HepG2 (cell line): ENCODE data around the gene PRKAR1A. TPM values are rescaled to one million over a fixed set of nuclear protein-coding genes. Genes with fewer than 3 reads are reported as not detected.

Source experiments
- CCDC6 ChIP-seq: sonication (generic); formaldehyde crosslinking; IDR thresholded peaks from 2 replicates; pipeline ENCODE4 v1.8.1; 2022; ENCODE audit warnings: mild to moderate bottlenecking, missing genetic modification reagents, moderate library complexity
- HMG20A ChIP-seq: IDR thresholded peaks from 2 replicates; pipeline ENCODE4 v1.6.1; 2016; ENCODE audit warnings: borderline replicate concordance
- HNRNPH1 ChIP-seq: fragments of 200-400 bp; formaldehyde crosslinking; optimal IDR thresholded peaks from 2 replicates; pipeline ENCODE3; 2017; ENCODE audit warnings: mild to moderate bottlenecking, low read depth, low read length
- ISX ChIP-seq: sonication (generic); formaldehyde crosslinking; conservative IDR thresholded peaks from 2 replicates; pipeline ENCODE4 v1.5.0; 2020; ENCODE audit warnings: missing genetic modification reagents
- MED1 ChIP-seq: sonication (generic); formaldehyde crosslinking; IDR thresholded peaks from 2 replicates; pipeline ENCODE4 v1.4.0; 2020; ENCODE audit warnings: missing genetic modification reagents
- MXI1 ChIP-seq: IDR thresholded peaks from 3 replicates; pipeline ENCODE4 v1.6.1; 2012; ENCODE audit warnings: low read depth, low read length, inconsistent platforms, borderline replicate concordance
- SOX6 ChIP-seq, 2 experiments: fragments of 450-650 bp in 1 of 2; sonication (generic) in 1 of 2; formaldehyde crosslinking in 1 of 2; IDR thresholded peaks; 2 replicates each; pipeline versions ENCODE4 v1.4.0 to v1.6.1; 2017 to 2020; ENCODE audit warnings: antibody characterized with exemption in 1 of 2, mild to moderate bottlenecking in 1 of 2, missing genetic modification reagents in 1 of 2
- ZNF678 ChIP-seq: sonication (generic); formaldehyde crosslinking; IDR thresholded peaks from 2 replicates; pipeline ENCODE4 v1.4.0; 2020; ENCODE audit warnings: mild to moderate bottlenecking, missing genetic modification reagents
- ZNF746 ChIP-seq: sonication (generic); formaldehyde crosslinking; IDR thresholded peaks from 2 replicates; pipeline ENCODE4 v1.8.0; 2022; ENCODE audit warnings: mild to moderate bottlenecking, missing genetic modification reagents
- polyA plus RNA-seq, 8 experiments: library from polyadenylated mRNA; depleted of rRNA in 3 of 8; stranded (reverse) in 7 of 8; unstranded in 1 of 8; fragments of >200 nt; fragmentation: Illumina TruSeq in 4 of 8; extraction: Trizol in 4 of 8; gene quantifications; 2 replicates each; pipeline versions ENCODE4 v1.2.1 to v1.2.3, GENCODE V29; 2011 to 2016; ENCODE audit warnings: low read depth in 4 of 8, missing spikeins in 1 of 8, mixed read lengths in 1 of 8; ENCODE audit not compliant: insufficient read depth in 1 of 8
- total RNA-seq, 5 experiments: library from RNA; depleted of rRNA; stranded (reverse); fragments of >200 nt; fragmentation: Illumina TruSeq; extraction: Trizol; gene quantifications; 2 replicates each; pipeline ENCODE4 v1.2.3, GENCODE V29; 2016; ENCODE audit warnings: low read depth in 1 of 5
- TF ChIP-seq, protein P1 (sequence below): sonication (generic); formaldehyde crosslinking; IDR thresholded peaks from 2 replicates; pipeline ENCODE4 v1.4.0; 2020; ENCODE audit warnings: mild to moderate bottlenecking, missing genetic modification reagents
- TF ChIP-seq, protein P2 (sequence below): sonication (generic); formaldehyde crosslinking; IDR thresholded peaks from 2 replicates; pipeline ENCODE4 v1.8.1; 2022; ENCODE audit warnings: low read depth, mild to moderate bottlenecking, missing genetic modification reagents
- TF ChIP-seq, protein P3 (sequence below): sonication (generic); formaldehyde crosslinking; IDR thresholded peaks from 2 replicates; pipeline ENCODE4 v1.4.0; 2020; ENCODE audit warnings: mild to moderate bottlenecking, missing genetic modification reagents
- TF ChIP-seq, protein P4 (sequence below): sonication (generic); formaldehyde crosslinking; IDR thresholded peaks from 2 replicates; pipeline ENCODE4 v1.4.0; 2020; ENCODE audit warnings: missing genetic modification reagents

PRKAR1A gene
- total and polyA plus RNA-seq, 2 of the 13 experiments (the other 11 are each of a cell fraction or from before 2014, with no cell fraction given) = 265 to 266 TPM

DNA sequence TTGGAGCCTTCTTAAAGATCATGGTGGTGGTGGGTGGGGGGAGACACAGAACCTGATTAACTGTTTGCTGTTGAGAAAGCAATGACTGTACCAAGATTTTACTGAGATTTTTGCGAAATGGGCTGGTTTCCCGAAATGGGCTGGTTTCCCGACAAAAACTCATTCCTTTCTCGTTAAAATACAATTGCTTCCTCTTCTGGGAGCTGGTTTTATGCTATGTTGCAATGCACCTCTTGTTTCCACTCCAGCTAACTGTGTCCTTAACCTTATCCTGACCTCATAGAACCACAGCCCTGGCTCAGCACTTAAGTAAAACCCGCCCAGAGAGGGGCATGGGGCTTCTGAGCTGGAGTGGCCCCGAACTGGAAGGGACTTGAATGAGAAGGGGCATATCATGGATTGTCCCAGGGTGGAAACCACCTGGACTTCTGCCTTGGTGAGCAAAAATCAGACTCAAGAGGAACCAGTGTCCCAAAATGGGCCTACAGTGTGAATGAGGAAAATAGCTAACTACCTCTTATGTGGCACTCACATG, 68.1 kb downstream of the PRKAR1A start (continued):
- TF ChIP-seq, protein P1, sequence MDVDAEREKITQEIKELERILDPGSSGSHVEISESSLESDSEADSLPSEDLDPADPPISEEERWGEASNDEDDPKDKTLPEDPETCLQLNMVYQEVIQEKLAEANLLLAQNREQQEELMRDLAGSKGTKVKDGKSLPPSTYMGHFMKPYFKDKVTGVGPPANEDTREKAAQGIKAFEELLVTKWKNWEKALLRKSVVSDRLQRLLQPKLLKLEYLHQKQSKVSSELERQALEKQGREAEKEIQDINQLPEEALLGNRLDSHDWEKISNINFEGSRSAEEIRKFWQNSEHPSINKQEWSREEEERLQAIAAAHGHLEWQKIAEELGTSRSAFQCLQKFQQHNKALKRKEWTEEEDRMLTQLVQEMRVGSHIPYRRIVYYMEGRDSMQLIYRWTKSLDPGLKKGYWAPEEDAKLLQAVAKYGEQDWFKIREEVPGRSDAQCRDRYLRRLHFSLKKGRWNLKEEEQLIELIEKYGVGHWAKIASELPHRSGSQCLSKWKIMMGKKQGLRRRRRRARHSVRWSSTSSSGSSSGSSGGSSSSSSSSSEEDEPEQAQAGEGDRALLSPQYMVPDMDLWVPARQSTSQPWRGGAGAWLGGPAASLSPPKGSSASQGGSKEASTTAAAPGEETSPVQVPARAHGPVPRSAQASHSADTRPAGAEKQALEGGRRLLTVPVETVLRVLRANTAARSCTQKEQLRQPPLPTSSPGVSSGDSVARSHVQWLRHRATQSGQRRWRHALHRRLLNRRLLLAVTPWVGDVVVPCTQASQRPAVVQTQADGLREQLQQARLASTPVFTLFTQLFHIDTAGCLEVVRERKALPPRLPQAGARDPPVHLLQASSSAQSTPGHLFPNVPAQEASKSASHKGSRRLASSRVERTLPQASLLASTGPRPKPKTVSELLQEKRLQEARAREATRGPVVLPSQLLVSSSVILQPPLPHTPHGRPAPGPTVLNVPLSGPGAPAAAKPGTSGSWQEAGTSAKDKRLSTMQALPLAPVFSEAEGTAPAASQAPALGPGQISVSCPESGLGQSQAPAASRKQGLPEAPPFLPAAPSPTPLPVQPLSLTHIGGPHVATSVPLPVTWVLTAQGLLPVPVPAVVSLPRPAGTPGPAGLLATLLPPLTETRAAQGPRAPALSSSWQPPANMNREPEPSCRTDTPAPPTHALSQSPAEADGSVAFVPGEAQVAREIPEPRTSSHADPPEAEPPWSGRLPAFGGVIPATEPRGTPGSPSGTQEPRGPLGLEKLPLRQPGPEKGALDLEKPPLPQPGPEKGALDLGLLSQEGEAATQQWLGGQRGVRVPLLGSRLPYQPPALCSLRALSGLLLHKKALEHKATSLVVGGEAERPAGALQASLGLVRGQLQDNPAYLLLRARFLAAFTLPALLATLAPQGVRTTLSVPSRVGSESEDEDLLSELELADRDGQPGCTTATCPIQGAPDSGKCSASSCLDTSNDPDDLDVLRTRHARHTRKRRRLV = 0 out of 2 replicates have a peak, but pooled peaks have one; percentile 29
- TF ChIP-seq CCDC6 (CRISPR knock-in tag) (peak; percentile 35; the same call in 1 of the 2 replicates), MED1 (CRISPR knock-in tag) (peak; percentile 83), ZNF678 (CRISPR knock-in tag) (no peak), ISX (no peak), ZNF746 (CRISPR knock-in tag) (no peak), HMG20A (CRISPR knock-in tag) (peak; percentile 86), MXI1 (peak; percentile 34; the same call in 1 of the 3 replicates), SOX6 (IDR thresholded peaks at IDR 0.05) (no peak), SOX6 (CRISPR knock-in tag; IDR thresholded peaks at IDR 0.05) (peak; percentile 97), HNRNPH1 (no peak)
- TF ChIP-seq, protein P2, sequence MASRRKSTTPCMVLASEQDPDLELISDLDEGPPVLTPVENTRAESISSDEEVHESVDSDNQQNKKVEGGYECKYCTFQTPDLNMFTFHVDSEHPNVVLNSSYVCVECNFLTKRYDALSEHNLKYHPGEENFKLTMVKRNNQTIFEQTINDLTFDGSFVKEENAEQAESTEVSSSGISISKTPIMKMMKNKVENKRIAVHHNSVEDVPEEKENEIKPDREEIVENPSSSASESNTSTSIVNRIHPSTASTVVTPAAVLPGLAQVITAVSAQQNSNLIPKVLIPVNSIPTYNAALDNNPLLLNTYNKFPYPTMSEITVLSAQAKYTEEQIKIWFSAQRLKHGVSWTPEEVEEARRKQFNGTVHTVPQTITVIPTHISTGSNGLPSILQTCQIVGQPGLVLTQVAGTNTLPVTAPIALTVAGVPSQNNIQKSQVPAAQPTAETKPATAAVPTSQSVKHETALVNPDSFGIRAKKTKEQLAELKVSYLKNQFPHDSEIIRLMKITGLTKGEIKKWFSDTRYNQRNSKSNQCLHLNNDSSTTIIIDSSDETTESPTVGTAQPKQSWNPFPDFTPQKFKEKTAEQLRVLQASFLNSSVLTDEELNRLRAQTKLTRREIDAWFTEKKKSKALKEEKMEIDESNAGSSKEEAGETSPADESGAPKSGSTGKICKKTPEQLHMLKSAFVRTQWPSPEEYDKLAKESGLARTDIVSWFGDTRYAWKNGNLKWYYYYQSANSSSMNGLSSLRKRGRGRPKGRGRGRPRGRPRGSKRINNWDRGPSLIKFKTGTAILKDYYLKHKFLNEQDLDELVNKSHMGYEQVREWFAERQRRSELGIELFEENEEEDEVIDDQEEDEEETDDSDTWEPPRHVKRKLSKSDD (CRISPR knock-in tag) = 0 out of 2 replicates have a peak, but pooled peaks have one; percentile 67
- TF ChIP-seq, protein P3, sequence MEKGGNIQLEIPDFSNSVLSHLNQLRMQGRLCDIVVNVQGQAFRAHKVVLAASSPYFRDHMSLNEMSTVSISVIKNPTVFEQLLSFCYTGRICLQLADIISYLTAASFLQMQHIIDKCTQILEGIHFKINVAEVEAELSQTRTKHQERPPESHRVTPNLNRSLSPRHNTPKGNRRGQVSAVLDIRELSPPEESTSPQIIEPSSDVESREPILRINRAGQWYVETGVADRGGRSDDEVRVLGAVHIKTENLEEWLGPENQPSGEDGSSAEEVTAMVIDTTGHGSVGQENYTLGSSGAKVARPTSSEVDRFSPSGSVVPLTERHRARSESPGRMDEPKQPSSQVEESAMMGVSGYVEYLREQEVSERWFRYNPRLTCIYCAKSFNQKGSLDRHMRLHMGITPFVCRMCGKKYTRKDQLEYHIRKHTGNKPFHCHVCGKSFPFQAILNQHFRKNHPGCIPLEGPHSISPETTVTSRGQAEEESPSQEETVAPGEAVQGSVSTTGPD (CRISPR knock-in tag) = peak; percentile 72
- TF ChIP-seq, protein P4, sequence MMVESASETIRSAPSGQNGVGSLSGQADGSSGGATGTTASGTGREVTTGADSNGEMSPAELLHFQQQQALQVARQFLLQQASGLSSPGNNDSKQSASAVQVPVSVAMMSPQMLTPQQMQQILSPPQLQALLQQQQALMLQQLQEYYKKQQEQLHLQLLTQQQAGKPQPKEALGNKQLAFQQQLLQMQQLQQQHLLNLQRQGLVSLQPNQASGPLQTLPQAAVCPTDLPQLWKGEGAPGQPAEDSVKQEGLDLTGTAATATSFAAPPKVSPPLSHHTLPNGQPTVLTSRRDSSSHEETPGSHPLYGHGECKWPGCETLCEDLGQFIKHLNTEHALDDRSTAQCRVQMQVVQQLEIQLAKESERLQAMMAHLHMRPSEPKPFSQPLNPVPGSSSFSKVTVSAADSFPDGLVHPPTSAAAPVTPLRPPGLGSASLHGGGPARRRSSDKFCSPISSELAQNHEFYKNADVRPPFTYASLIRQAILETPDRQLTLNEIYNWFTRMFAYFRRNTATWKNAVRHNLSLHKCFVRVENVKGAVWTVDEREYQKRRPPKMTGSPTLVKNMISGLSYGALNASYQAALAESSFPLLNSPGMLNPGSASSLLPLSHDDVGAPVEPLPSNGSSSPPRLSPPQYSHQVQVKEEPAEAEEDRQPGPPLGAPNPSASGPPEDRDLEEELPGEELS = peak; percentile 72
